ENCODE measurements around the gene LLGL1. TPM values are rescaled to one million over a fixed set of nuclear protein-coding genes. Genes with fewer than 3 reads are reported as not detected.

The LLGL1 gene
- polyA plus RNA-seq, 1 donor from 2014 or later = 52.2 TPM

DNA sequence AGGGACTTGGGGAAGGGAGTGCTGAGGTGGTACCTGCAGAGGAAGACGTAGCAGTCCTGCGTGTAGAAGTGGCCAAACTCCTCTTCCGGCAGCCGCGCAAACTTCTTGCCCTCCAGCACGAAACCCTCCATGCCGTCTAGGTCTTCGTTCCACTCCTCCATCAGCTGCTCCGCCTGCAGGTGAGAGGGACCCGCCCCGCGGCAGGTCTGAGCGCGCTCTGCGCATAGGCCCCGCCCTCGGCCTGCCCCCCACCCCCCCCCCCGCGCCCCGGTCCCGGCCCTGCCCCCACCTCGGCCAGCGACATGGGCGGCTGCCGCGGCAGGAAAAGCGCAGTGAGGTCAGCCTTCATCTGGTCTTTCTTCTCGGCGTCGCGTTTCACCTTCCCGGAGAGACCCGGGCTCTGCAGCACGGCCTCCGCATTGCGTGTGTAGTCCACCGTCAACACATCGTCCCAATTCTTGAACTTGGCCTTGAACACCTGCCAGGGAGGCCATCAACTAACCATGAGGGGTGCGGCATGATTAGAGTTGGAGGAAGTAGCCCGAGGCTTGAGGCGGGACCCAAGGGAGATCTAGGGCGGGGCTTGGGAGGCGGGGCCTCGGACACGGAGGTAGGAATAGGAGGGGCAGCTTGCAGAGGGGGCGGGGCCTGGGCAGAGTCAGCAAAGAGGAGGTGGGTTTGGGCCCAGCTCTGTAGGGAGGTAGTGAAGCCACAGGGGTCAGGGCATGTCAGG is 21.6 kb downstream of the LLGL1 start:
- H3K27ac ChIP-seq (ENCODE audit: low read length) = no peak overlapping the region
- no peaks in the 10 kb centered on the region for H4K20me1 ChIP-seq (ENCODE audit: insufficient read depth)

DNA sequence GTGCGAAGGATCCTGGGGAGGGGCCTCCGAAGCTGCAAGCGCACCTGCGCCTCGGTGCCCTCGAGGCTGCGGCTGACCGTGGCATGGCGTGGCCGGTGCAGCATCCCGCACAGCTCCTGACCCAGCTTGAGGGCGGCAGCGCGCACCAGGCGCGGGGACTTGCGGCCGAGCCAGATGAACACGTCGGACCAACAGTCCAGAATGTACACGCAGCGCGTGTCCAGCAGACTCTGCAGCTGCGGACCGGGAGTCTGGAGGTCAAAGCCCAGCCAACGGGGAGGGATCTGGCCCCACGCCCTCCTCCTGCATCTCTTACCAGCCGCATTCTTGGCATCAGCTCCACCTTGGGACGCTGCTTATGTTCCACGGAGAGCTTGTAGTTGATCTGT is 22.2 kb downstream of the LLGL1 start:
- no peaks in the 10 kb centered on the region for H4K20me1 ChIP-seq (ENCODE audit: insufficient read depth)
- H3K27ac ChIP-seq (ENCODE audit: low read length) = no peak overlapping the region
- H3K27me3 ChIP-seq (ENCODE audit: insufficient read depth, low read depth, low read length) = no peaks in the 10 kb centered on the region
- H3K79me2 ChIP-seq (replicated peaks; ENCODE audit: insufficient read depth, low read length) = no peaks in the 10 kb centered on the region
- H2AFZ ChIP-seq (ENCODE audit: low read depth, low read length) = no peak overlapping the region
- H3K36me3 ChIP-seq (ENCODE audit: insufficient read depth, low read length) = no peaks in the 10 kb centered on the region
- no peaks in the 10 kb centered on the region for H3F3A ChIP-seq (ENCODE audit: insufficient read depth, low read length, poor library complexity, severe bottlenecking)
- H3K9ac ChIP-seq (ENCODE audit: low read length) = no peak overlapping the region
- no peaks in the 10 kb centered on the region for H3K9me3 ChIP-seq (ENCODE audit: low read length)
- no peak overlapping the region for H3K4me2 ChIP-seq (ENCODE audit: low read length)
- no peaks in the 10 kb centered on the region for H3K9me2 ChIP-seq (ENCODE audit: insufficient read depth, low read length)
- no peak overlapping the region for H3K4me3 ChIP-seq (ENCODE audit: low read length)
- no peak for TF ChIP-seq RAD21 (conservative IDR thresholded peaks at IDR 0.05)
- TF ChIP-seq EP300 (conservative IDR thresholded peaks at IDR 0.05; ENCODE audit: poor library complexity, severe bottlenecking) = no peak
- TF ChIP-seq POLR2AphosphoS5 (IDR thresholded peaks at IDR 0.05) = peak; percentile 2

More for the DNA sequence above, 21.6 kb downstream of the LLGL1 start:
- Histone ChIP-seq H3K4me2 (ENCODE audit: low read length) (no peak overlapping the region), H3K79me2 (replicated peaks; ENCODE audit: insufficient read depth, low read length) (no peaks in the 10 kb centered on the region), H2AFZ (ENCODE audit: low read depth, low read length) (no peak overlapping the region), H3K9ac (ENCODE audit: low read length) (no peak overlapping the region), H3K9me2 (ENCODE audit: insufficient read depth, low read length) (no peaks in the 10 kb centered on the region), H3K36me3 (ENCODE audit: insufficient read depth, low read length) (no peaks in the 10 kb centered on the region), H3K4me3 (ENCODE audit: low read length) (no peak overlapping the region), H3F3A (ENCODE audit: insufficient read depth, low read length, poor library complexity, severe bottlenecking) (no peaks in the 10 kb centered on the region), H3K9me3 (ENCODE audit: low read length) (no peaks in the 10 kb centered on the region), H3K27me3 (ENCODE audit: insufficient read depth, low read depth, low read length) (no peaks in the 10 kb centered on the region)
- TF ChIP-seq POLR2AphosphoS5 (IDR thresholded peaks at IDR 0.05) = peak; percentile 5
- TF ChIP-seq MXI1 (conservative IDR thresholded peaks at IDR 0.05; ENCODE audit: poor library complexity, severe bottlenecking) = no peak
- TF ChIP-seq EZH2 (IDR thresholded peaks at IDR 0.05; ENCODE audit: borderline replicate concordance, insufficient read depth, low read length, poor library complexity, severe bottlenecking) = no peak

DNA sequence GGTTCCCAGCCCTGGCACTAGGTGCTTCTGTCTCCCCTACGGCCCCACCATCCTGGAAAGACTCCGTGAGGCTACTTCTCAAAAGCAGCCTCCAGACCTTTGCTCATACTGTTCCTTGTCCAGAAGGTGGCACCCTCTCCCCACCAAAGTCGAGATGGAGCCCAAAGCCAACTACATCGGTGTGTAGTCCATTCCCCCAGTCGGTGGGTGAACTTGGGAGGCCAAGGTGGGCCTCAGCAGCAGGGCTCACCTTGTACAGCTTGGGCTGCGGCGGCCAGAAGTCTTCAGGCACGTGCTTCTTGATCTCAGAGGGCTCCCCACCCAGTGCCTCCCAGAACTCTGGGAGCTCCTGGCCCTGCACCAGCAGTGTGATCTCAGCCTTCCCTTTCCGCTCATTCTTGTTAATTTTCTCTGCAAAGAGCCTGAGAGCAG is 22.9 kb downstream of the LLGL1 start:
- Histone ChIP-seq H2AFZ (ENCODE audit: low read depth, low read length) (no peak overlapping the region), H3K27me3 (ENCODE audit: insufficient read depth, low read depth, low read length) (no peaks in the 10 kb centered on the region), H3F3A (ENCODE audit: insufficient read depth, low read length, poor library complexity, severe bottlenecking) (no peaks in the 10 kb centered on the region), H3K4me3 (ENCODE audit: low read length) (no peak overlapping the region), H3K36me3 (ENCODE audit: insufficient read depth, low read length) (no peaks in the 10 kb centered on the region), H3K79me2 (replicated peaks; ENCODE audit: insufficient read depth, low read length) (no peaks in the 10 kb centered on the region), H3K4me2 (ENCODE audit: low read length) (no peak overlapping the region), H3K9ac (ENCODE audit: low read length) (no peak overlapping the region), H3K9me3 (ENCODE audit: low read length) (no peaks in the 10 kb centered on the region), H4K20me1 (ENCODE audit: insufficient read depth) (no peaks in the 10 kb centered on the region), H3K27ac (ENCODE audit: low read length) (no peak overlapping the region), H3K9me2 (ENCODE audit: insufficient read depth, low read length) (no peaks in the 10 kb centered on the region)
- TF ChIP-seq TAF1 (IDR thresholded peaks at IDR 0.05; ENCODE audit: low read depth) (no peak), SMC3 (conservative IDR thresholded peaks at IDR 0.05; ENCODE audit: poor library complexity) (peak; percentile 75), MXI1 (conservative IDR thresholded peaks at IDR 0.05; ENCODE audit: poor library complexity, severe bottlenecking) (no peak), RAD21 (conservative IDR thresholded peaks at IDR 0.05) (peak; percentile 80)
- TF ChIP-seq, protein P1, sequence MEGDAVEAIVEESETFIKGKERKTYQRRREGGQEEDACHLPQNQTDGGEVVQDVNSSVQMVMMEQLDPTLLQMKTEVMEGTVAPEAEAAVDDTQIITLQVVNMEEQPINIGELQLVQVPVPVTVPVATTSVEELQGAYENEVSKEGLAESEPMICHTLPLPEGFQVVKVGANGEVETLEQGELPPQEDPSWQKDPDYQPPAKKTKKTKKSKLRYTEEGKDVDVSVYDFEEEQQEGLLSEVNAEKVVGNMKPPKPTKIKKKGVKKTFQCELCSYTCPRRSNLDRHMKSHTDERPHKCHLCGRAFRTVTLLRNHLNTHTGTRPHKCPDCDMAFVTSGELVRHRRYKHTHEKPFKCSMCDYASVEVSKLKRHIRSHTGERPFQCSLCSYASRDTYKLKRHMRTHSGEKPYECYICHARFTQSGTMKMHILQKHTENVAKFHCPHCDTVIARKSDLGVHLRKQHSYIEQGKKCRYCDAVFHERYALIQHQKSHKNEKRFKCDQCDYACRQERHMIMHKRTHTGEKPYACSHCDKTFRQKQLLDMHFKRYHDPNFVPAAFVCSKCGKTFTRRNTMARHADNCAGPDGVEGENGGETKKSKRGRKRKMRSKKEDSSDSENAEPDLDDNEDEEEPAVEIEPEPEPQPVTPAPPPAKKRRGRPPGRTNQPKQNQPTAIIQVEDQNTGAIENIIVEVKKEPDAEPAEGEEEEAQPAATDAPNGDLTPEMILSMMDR (IDR thresholded peaks at IDR 0.05; ENCODE audit: poor library complexity, severe bottlenecking) = peak; percentile 79

All from neural cell (in vitro differentiated cells).